KMS-11 (cell line): ENCODE results near the gene MNX1.

Experiments used
- H2AFZ ChIP-seq: fragments of 200-600 bp; sonication (generic); 2 replicates; pipeline ENCODE4 v1.6.1; 2016; ENCODE audit warnings: antibody characterized with exemption, mixed run types, low read depth
- H3K27ac ChIP-seq: fragments of 200-600 bp; sonication (generic); 2 replicates; pipeline ENCODE4 v1.6.1; 2016; ENCODE audit warnings: mild to moderate bottlenecking, mixed run types
- H3K27me3 ChIP-seq: fragments of 200-600 bp; sonication (generic); 2 replicates; pipeline ENCODE4 v1.6.1; 2017; ENCODE audit warnings: mild to moderate bottlenecking, low read depth, mixed run types, moderate library complexity; ENCODE audit not compliant: insufficient read depth
- H3K36me3 ChIP-seq: fragments of 200-600 bp; sonication (generic); 2 replicates; pipeline ENCODE4 v1.6.1; 2017; ENCODE audit warnings: mild to moderate bottlenecking, mixed run types; ENCODE audit not compliant: insufficient read depth
- H3K4me1 ChIP-seq: fragments of 200-600 bp; sonication (generic); 2 replicates; pipeline ENCODE4 v1.6.1; 2016; ENCODE audit warnings: mild to moderate bottlenecking, low read depth, mixed run types; ENCODE audit not compliant: poor library complexity, severe bottlenecking
- H3K4me2 ChIP-seq: fragments of 200-600 bp; sonication (generic); 2 replicates; pipeline ENCODE4 v1.7.0; 2016; ENCODE audit warnings: mild to moderate bottlenecking, mixed run types
- H3K4me3 ChIP-seq: fragments of 200-600 bp; sonication (generic); IDR thresholded peaks from 2 replicates; pipeline ENCODE4 v1.6.1; 2017; ENCODE audit warnings: low read depth, low read length, mixed read lengths; ENCODE audit not compliant: insufficient read depth
- H3K79me2 ChIP-seq: fragments of 200-600 bp; sonication (generic); 2 replicates; pipeline ENCODE4 v1.6.1; 2016; ENCODE audit warnings: low read depth, mixed run types; ENCODE audit not compliant: insufficient read depth
- H3K9ac ChIP-seq: fragments of 200-600 bp; sonication (generic); 2 replicates; pipeline ENCODE4 v1.6.1; 2016; ENCODE audit warnings: mild to moderate bottlenecking, mixed run types
- H4K20me1 ChIP-seq: fragments of 200-600 bp; sonication (generic); 2 replicates; pipeline ENCODE4 v1.6.1; 2016; ENCODE audit warnings: mild to moderate bottlenecking, mixed run types; ENCODE audit not compliant: insufficient read depth
- CTCF ChIP-seq: fragments of 200-600 bp; sonication (generic); conservative IDR thresholded peaks from 2 replicates; pipeline ENCODE4 v1.6.1; 2017; ENCODE audit warnings: low read depth, mild to moderate bottlenecking, antibody characterized with exemption, low read length, moderate library complexity, mixed read lengths

The MNX1 gene

GRCh38 chr7:157021071-157021870, 10.8 kb upstream of the MNX1 start:
- Histone ChIP-seq H3K27ac (no peak overlapping the region), H4K20me1 (no peaks in the 10 kb centered on the region), H3K9ac (no peak overlapping the region), H3K36me3 (no peaks in the 10 kb centered on the region), H3K79me2 (no peaks in the 10 kb centered on the region), H3K4me1 (peaks cover 25% of the 10 kb centered on the region), H3K27me3 (no peaks in the 10 kb centered on the region), H3K4me3 (no peak overlapping the region), H3K4me2 (no peak overlapping the region), H2AFZ (no peak overlapping the region)
- no peak for TF ChIP-seq CTCF

GRCh38 chr7:157020514-157021070, 10.1 kb upstream of the MNX1 start:
- no peak overlapping the region for H3K4me2 ChIP-seq
- no peaks in the 10 kb centered on the region for H3K79me2 ChIP-seq
- H3K4me1 ChIP-seq, result peaks cover 32% of the 10 kb centered on the region
- H3K27me3 ChIP-seq, result no peaks in the 10 kb centered on the region
- H3K36me3 ChIP-seq, result no peaks in the 10 kb centered on the region
- H3K9ac ChIP-seq, result no peak overlapping the region
- H3K4me3 ChIP-seq, result no peak overlapping the region
- H4K20me1 ChIP-seq, result no peaks in the 10 kb centered on the region
- no peak overlapping the region for H2AFZ ChIP-seq
- TF ChIP-seq CTCF, result no peak
- H3K27ac ChIP-seq, result no peak overlapping the region

GRCh38 chr7:157019718-157020451, 9.4 kb upstream of the MNX1 start:
- H3K27me3 ChIP-seq, result no peaks in the 10 kb centered on the region
- no peaks in the 10 kb centered on the region for H4K20me1 ChIP-seq

More at GRCh38 chr7:157019718-157020451, 9.4 kb upstream of the MNX1 start:
- H2AFZ ChIP-seq, result no peak overlapping the region
- no peaks in the 10 kb centered on the region for H3K36me3 ChIP-seq
- no peak overlapping the region for H3K27ac ChIP-seq
- H3K9ac ChIP-seq, result no peak overlapping the region
- H3K4me2 ChIP-seq, result no peak overlapping the region
- H3K4me1 ChIP-seq, result peaks cover 39% of the 10 kb centered on the region
- H3K79me2 ChIP-seq, result peaks cover 3% of the 10 kb centered on the region; the same call in 1 of the 2 replicates
- TF ChIP-seq CTCF, result no peak
- no peak overlapping the region for H3K4me3 ChIP-seq
